Measurements from ENCODE around the gene SMIM5. TPM values are rescaled to one million over a fixed set of nuclear protein-coding genes. Genes with fewer than 3 reads are reported as not detected.
A peak's percentile ranks its signal among the peaks of the same experiment; 100 is the strongest.

The SMIM5 gene
- total and polyA plus RNA-seq, 9 of the 15 experiments (the other 6 are each of a cell fraction or from before 2014, with no cell fraction given) = 0.08 TPM; not detected in 8

DNA sequence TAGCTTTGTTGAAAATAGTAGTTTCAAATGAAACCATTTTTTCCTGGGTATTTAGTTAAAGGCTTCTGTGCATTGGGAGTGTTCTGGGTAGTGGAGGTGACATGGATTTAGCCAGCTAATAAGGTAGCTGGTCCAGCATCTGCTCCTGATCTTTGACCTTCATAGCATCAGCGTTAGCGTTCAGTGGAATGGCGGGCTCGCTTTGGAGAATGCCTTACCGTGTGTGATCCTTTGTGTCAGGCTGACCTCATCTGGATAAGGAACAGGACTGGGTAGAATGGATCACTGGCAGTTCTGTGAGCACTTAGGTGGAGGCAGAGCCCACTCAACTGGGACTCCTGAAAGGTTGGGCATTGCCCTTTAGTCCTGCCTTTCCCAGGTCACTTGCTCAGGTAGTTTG, 37.6 kb downstream of the SMIM5 start:
- Histone ChIP-seq H3K36me3 (ENCODE audit: control insufficient read depth, insufficient read depth, low read length) (peaks cover 68% of the 10 kb centered on the region), H3K4me1 (replicated peaks in 1 of 2; ENCODE audit: control insufficient read depth in 2 of 2, insufficient read depth in 2 of 2, low read length in 2 of 2) (peaks cover 3 to 10% of the 10 kb centered on the region in 2 experiments; a peak in 4 of 5 replicates), H3K9ac (ENCODE audit: insufficient read depth in 1 of 2, low read depth in 2 of 2, low read length in 2 of 2) (peak overlapping the region in 1 of 2 experiments; percentile 17; a peak in 1 of 4 replicates), H3K9me1 (ENCODE audit: control insufficient read depth, insufficient read depth, low read length) (no peaks in the 10 kb centered on the region), H3K4me2 (ENCODE audit: insufficient read depth, low read length) (no peak overlapping the region), H3K27ac (ENCODE audit: extremely low read depth, low read depth, low read length) (no peak overlapping the region), H3K27me3 (ENCODE audit: control insufficient read depth in 2 of 2, insufficient read depth in 2 of 2, low read length in 2 of 2) (no peaks in the 10 kb centered on the region), H3K9me3 (replicated peaks; ENCODE audit: control insufficient read depth, insufficient read depth, low read depth, low read length) (no peaks in the 10 kb centered on the region), H3K4me3 (no peak overlapping the region), H3K79me2 (ENCODE audit: control insufficient read depth, insufficient read depth, low read length) (peaks cover 65% of the 10 kb centered on the region), H2AFZ (ENCODE audit: low read depth, low read length) (no peak overlapping the region), H4K20me1 (replicated peaks; ENCODE audit: control insufficient read depth, insufficient read depth, low read length) (no peaks in the 10 kb centered on the region; the same call in 1 of the 2 replicates)
- FAIRE-seq (no peak), ATAC-seq (no peak), DNase-seq (ENCODE audit: extremely low read depth in 1 of 4, low spot score in 3 of 4) (no peak)
- in situ Hi-C loops (cut with MboI) (no loop called here), intact Hi-C loops (cut with micrococcal nuclease) (no loop called here)
- CTCF ChIA-PET (ENCODE audit: low intra/inter-chr PET ratio) = interaction anchor here (0.7 kb wide), 1 partner anchor 711 kb away, joined by 3 read pairs; no protein-coding TSS in a partner anchor
- TF ChIP-seq, protein P1, sequence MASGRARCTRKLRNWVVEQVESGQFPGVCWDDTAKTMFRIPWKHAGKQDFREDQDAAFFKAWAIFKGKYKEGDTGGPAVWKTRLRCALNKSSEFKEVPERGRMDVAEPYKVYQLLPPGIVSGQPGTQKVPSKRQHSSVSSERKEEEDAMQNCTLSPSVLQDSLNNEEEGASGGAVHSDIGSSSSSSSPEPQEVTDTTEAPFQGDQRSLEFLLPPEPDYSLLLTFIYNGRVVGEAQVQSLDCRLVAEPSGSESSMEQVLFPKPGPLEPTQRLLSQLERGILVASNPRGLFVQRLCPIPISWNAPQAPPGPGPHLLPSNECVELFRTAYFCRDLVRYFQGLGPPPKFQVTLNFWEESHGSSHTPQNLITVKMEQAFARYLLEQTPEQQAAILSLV (tag; IDR thresholded peaks at IDR 0.05) = no peak
- no peak for TF ChIP-seq TRIM24 (IDR thresholded peaks at IDR 0.05)
- no peak for TF ChIP-seq PHB2 (IDR thresholded peaks at IDR 0.05; ENCODE audit: low read depth)
- TF ChIP-seq SP1 (CRISPR knock-in tag; IDR thresholded peaks at IDR 0.05) = no peak
- no peak for TF ChIP-seq RFX5 (IDR thresholded peaks at IDR 0.05; ENCODE audit: low read depth, low read length)
- no peak for TF ChIP-seq PYGO2 (tag; IDR thresholded peaks at IDR 0.05)
- no peak for TF ChIP-seq ZFX (CRISPR knock-in tag; IDR thresholded peaks at IDR 0.05)
- TF ChIP-seq HDAC6 (IDR thresholded peaks at IDR 0.05; ENCODE audit: low read depth, low read length) = no peak
- TF ChIP-seq TAF1 (IDR thresholded peaks at IDR 0.05; ENCODE audit: control insufficient read depth, extremely low read depth, insufficient read depth, low read length, severe bottlenecking) = no peak
- TF ChIP-seq KDM1A (IDR thresholded peaks at IDR 0.05) = no peak
- no peak for TF ChIP-seq SAFB2 (IDR thresholded peaks at IDR 0.05; ENCODE audit: borderline replicate concordance, low read depth, low read length, severe bottlenecking)
- no peak for TF ChIP-seq DPF2 (IDR thresholded peaks at IDR 0.05)
- POLR2A ChIA-PET = interaction anchor here (0.6 to 1.1 kb wide), 6 partner anchors 10 to 103 kb away, joined by 3 to 6 read pairs (median 3); no protein-coding TSS in a partner anchor
- WGBS (ENCODE audit: insufficient coverage, low coverage, missing lambda C conversion rate) = 75% methylated on average over 5 of the region's 5 CpGs
- BruUV-seq (replicated peaks) = no TSS peak
